ENCODE measurements around the gene ZDHHC14. TPM values are rescaled to one million over a fixed set of nuclear protein-coding genes. Genes with fewer than 3 reads are reported as not detected.

ZDHHC14 gene
- total RNA-seq, 1 experiment from 2014 or later = 5.5 TPM

GRCh38 chr6:157646012-157646411, 265.0 kb downstream of the ZDHHC14 start:
- DNase-seq (ENCODE audit: low spot score) = no peak

GRCh38 chr6:157647261-157647915, 266.4 kb downstream of the ZDHHC14 start:
- no peak for DNase-seq (ENCODE audit: low spot score)

DNA sequence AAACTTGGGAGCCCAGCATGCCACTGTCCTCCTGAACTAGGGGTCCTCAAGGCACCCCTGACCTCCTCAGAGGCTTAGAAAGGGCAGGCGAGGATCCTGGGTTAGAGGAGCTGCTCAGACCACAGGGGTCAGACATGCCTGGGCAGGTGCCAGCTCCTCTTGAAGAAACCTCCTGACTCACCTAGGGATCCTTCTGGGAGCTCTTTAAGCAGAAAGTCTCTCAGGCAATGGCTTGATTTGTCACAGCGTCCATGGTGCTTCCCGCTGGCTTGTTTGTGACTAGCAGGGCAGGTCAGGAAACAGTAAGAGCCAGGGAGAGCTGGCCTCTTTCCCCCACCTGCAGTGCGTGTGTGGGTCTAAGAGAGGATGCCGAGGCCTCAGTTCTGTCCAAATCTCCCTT, 267.6 kb downstream of the ZDHHC14 start:
- peak; percentile 28 for DNase-seq (ENCODE audit: low spot score)

- no peak for DNase-seq (ENCODE audit: low spot score)
Measured at GRCh38 chr6:157649311-157650260, 268.6 kb downstream of the ZDHHC14 start.

DNA sequence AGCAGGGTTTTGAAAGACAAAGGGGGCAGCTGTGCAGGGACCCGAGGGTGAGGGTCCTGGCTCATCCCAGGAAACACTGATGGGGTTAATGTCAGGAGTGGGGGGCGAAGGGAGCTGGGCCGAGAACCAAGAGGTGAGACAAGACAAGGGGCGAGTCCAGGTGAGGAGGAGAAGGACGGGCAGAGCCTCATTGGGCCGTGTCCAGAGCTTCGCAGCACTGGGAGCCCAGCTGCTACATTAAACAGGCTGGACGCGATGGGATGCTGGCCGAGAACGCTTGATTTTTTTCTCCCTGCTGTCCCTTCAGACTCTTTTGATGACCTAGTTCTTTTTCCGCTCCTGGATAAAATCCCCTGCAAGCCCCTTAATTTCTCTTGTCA, 269.3 kb downstream of the ZDHHC14 start:
- DNase-seq (ENCODE audit: low spot score) = no peak

- no peak for DNase-seq (ENCODE audit: low spot score)
Measured at GRCh38 chr6:157650801-157651200, 269.8 kb downstream of the ZDHHC14 start.

DNA sequence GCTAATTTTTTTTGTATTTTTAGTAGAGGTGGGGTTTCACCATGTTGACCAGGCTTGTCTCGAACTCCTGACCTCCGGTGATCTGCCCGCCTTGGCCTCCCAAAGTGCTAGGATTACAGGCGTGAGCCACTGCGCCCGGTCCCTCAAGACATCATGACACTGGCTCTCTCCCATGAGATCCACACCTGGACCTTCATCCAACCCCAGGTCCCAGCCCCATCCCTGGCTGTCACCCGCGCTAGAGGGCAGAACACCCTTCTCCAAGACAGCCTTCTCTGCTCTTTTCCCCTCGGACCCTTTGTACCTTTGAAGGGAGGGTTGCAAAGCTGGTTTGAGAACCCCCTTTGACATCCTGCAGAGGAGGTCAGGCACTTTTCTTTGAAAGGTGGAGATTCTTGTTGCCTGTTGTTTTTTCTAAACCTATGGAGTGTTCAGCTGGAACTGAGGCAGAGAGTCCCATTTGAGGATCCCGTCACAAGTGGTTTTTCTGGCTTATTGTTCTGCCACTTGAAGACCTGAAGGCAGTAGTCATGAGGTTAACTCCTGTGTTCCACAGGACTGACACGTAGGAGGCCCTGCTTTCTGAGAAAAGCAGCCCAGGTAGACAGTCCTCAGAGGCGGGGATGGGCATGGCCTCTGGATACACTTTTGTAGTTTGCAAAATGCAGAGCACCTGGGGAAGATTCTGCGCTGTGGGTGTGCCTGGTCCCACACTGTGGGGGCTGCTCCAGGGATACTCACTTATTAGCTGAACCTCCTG, 270.9 kb downstream of the ZDHHC14 start:
- no peak for DNase-seq (ENCODE audit: low spot score)

DNA sequence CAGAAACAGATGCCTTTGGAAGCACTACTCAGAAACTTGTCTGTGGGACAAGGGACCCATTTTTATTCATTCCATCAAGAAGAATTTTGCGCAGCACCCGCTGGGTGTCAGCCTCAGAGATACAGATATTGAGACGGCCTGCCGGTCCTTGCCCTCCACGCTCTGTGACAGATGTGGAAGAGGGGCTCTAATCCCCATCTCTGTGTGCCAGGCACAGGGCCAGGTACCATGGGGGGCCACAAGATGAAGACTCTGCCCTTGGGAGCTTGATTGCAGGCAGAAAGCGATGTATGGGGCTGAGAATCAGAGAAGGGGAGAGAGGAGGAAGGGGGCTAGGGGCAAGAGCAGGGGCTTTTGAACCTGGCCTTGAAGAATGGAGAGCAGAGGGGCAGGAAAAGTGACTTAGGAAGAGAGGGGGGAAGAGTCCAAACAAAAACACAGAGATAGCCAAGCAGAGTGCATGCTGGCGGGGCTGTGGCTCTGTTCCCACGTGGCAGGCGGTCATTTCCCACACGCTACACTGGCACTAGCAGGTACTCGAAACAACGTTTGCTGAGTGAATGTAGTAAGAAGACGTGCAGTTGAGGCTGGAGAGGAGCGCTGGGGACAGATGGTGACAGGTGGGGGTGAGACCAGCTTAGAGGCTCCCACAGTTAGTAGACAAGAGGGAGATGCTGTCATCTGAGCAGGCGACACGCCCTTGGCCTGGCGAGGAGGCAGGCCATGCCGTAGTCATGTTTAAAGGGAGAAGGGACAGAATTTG, 271.8 kb downstream of the ZDHHC14 start:
- DNase-seq (ENCODE audit: low spot score) = no peak

DNA sequence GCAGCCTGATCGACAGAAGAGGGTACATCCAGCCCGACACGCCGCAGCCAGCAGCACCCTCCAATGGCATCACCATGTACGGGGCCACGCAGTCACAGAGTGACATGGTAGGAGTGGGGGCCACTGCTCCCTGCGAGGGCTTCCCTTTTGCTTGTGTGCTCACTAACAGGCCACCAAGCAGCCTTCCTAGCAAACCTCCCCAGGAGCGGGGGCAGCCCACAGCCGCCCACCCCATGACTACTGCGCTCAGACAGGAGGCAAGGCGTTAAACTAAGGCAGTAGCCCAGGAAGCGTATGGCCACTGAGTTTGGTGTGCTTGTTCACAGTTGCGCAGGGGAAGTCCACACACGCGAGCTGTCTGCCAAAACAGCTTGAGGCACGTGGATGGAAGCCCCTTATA, 272.5 kb downstream of the ZDHHC14 start:
- no peak for DNase-seq (ENCODE audit: low spot score)

- DNase-seq (ENCODE audit: low spot score) = no peak
Measured at GRCh38 chr6:157655139-157655538, 274.1 kb downstream of the ZDHHC14 start.

GRCh38 chr6:157656437-157656997, 275.5 kb downstream of the ZDHHC14 start:
- peak; percentile 39 for DNase-seq (ENCODE audit: low spot score)

- no peak for DNase-seq (ENCODE audit: low spot score)
Measured at GRCh38 chr6:157657754-157658153, 276.8 kb downstream of the ZDHHC14 start.

DNA sequence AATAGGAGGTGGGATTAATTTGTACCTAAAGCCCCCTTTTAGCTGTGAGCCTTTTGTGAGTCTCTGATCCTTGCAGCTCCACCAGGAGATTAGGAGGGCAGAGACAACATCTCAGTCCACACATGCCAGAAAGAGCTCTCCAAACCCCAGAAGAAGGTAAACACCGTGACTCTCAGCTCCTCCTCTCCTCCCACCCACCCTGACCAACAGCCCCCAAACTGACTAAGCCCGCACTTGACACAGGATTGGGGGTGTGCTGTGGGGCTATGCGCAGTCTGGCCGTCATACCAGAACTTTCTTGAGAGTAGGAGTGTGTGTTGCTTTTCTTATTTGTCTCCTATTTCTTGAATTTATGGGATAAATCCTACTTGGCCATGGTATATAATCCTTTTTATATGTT, 277.3 kb downstream of the ZDHHC14 start:
- no peak for DNase-seq (ENCODE audit: low spot score)

DNA sequence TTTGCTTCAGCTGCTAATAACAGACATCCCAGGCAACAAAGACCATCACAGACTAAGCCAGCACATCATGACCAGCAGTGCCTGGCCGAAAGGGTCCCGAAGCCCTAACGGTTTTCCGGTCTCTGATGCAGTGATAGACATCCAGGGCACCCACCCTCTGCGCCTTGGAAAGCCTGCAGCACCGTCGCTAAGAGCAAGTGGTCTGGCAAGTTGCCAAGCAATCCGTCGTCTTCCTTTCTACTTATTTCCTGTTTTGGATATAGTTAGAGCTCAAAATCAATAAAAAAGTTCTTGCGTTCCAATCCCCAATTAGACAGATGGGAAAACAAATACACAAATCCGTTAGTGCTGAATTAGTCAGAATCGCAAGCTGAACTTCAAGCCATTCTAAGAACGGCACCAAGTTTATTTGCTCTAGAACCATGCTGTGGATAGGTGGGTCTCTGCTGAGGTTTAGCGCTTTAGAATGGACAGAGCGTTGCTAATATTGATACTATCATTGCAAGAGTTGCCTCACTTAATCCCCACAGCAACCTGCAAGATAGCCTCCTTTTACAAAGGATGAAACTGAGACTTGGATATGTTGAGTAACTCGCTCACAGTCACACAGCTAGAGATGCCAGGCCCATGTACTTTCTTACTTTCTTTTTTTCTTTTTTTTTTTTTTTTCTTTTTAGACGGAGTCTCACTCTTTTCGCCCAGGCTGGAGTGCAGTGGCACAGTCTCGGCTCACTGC, 278.7 kb downstream of the ZDHHC14 start:
- DNase-seq (ENCODE audit: low spot score) = no peak

DNA sequence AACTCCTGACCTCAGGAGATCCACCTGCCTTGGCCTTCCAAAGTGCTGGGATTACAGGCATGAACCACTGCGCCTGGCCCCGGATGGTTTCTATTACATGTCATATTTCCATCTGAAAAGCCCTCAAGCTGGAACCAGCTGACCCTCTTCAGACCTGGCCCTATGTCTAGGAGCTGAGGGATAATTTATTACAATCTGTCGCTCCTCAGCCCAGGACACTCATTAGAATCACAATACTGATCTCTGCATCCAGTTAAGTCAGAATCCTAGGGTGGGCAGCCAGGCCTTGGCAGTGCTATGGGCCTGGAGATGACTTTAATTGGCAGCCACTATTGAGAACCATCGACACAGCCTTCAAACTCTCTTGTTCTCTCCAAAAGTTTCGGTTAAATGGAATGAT, 279.4 kb downstream of the ZDHHC14 start:
- no peak for DNase-seq (ENCODE audit: low spot score)

- DNase-seq (ENCODE audit: low spot score) = no peak
Measured at GRCh38 chr6:157661652-157662051, 280.7 kb downstream of the ZDHHC14 start.

GRCh38 chr6:157663261-157663660, 282.3 kb downstream of the ZDHHC14 start:
- DNase-seq (ENCODE audit: low spot score) = no peak

DNA sequence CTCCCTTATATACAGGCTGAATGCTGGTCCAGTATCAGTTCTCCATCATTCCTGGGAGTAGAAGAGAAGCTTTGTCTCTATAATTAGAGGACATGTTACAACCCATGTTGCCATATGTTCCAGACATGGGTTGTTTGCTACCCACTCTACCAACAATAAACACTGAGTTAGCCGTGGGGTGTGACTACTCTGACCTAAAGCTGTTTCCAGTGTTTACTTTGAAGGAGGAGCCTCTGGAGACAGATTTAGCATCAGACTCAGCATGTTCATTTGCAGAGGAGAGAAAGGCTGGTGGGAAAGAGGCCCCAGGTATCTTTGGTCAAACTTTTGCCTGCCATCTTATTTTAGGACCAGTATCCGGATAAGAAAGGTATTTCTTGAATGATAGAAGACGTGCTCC, 284.2 kb downstream of the ZDHHC14 start:
- DNase-seq (ENCODE audit: low spot score) = no peak

DNA sequence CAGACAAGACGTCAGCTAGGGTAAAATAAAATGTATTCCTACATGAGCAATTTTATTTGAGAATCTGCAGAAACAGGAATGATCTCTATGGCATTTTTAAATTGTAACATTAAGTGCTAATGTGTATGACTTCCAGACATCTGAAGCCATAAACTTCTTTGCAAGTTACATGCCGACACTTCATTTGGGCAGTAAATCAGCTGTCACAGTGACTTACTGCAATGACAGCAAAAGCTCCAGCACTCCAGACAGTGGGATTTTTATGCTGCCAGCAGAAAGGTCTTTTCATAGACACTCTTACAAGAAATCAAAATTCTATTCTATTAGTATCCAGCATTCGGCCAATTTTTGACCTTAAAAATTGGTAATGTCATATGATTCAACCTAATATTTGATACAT, 285.7 kb downstream of the ZDHHC14 start:
- DNase-seq (ENCODE audit: low spot score) = no peak

DNA sequence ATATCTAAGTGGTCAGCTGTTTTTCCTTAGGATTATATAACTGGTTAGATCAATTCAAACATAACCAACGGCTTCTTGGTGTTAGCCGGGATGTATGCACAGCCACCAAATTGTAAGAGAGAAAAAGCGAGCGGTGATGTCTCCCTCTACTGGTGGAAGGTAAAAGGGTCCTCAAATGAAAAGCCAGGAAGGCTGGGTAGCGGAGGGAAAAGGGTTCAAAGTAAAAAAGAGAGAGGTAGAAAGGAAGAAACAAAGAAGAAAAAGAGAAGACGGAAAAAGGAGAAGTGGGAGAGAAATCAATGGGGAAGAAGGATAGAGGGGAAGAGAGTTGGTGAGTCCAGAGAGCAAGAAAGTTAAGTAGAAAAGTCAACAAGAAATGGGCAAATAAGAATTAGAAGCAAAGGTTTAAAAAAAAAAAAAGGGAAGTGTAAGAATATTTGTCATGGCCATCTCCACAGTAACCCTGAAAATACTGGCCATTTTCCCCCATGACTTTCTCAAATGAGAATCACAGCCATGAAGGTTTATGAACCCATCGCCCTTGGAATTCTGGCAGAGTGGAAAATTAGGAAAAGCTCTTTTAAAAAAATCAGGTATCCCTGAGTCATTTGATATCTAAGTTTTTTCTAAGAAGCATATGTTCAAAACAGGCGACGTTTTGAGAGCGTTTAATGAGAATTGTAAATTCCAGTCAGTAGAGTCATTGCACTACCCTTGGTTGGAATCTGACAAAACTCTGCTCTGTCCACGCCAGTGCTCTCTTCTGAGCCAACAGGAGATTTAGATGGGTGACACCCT, 286.4 kb downstream of the ZDHHC14 start:
- peak; percentile 69 for DNase-seq (ENCODE audit: low spot score)

Data from A172 (cell line).